ENCODE data around the gene SPON1. TPM values are rescaled to one million over a fixed set of nuclear protein-coding genes. Genes with fewer than 3 reads are reported as not detected.

The SPON1 gene
- total RNA-seq, 1 experiment from 2014 or later, result 0.20 TPM

- H2BK5ac ChIP-seq (ENCODE audit: insufficient read length, low read length), result no peak overlapping the region
- TF ChIP-seq CTCF (conservative IDR thresholded peaks at IDR 0.05), result no peak
- WGBS (ENCODE audit: extremely low coverage, insufficient read length, low lambda C conversion rate), result no CpG with 5 or more reads among the region's 3 CpGs
These were observed 35.5 kb upstream of the SPON1 start for GRCh38 chr11:13926981-13927380.

More at GRCh38 chr11:13926981-13927380, 35.5 kb upstream of the SPON1 start:
- Mint-ChIP-seq H3K27ac (no peak overlapping the region), H3K9me3 (no peaks in the 10 kb centered on the region), H3K4me1 (peaks cover 30 to 31% of the 10 kb centered on the region in 2 experiments), H3K36me3 (ENCODE audit: insufficient read depth in 1 of 3, low read depth in 3 of 3) (no peaks in the 10 kb centered on the region), H3K27me3 (ENCODE audit: low read depth) (no peaks in the 10 kb centered on the region; the same call in 1 of the 2 replicates), H3K4me3 (no peak overlapping the region)
- Histone ChIP-seq H3K9ac (ENCODE audit: extremely low read depth, insufficient read length, low read length) (no peak overlapping the region), H3T11ph (ENCODE audit: low read length) (no peak overlapping the region), H4K5ac (ENCODE audit: insufficient read length, low read depth, low read length) (no peak overlapping the region), H2BK12ac (ENCODE audit: insufficient read length, low read depth, low read length) (no peak overlapping the region), H3K79me2 (ENCODE audit: insufficient read depth, low read length) (no peaks in the 10 kb centered on the region), H2BK20ac (ENCODE audit: low read depth, low read length, poor library complexity, severe bottlenecking) (no peak overlapping the region), H3K4me2 (ENCODE audit: insufficient read depth, insufficient read length, low read length) (no peak overlapping the region), H2AFZ (ENCODE audit: low read length) (no peak overlapping the region), H3K56ac (ENCODE audit: insufficient read length, low read depth, low read length) (no peak overlapping the region), H4K91ac (ENCODE audit: insufficient read length, low read depth, low read length) (no peak overlapping the region), H3K4me1 (ENCODE audit: insufficient read depth, low read length) (peaks cover 15% of the 10 kb centered on the region), H3K27ac (ENCODE audit: insufficient read length, low read depth, low read length) (no peak overlapping the region), H3K14ac (ENCODE audit: insufficient read depth, low read length) (no peak overlapping the region), H4K20me1 (ENCODE audit: control insufficient read depth, insufficient read depth, insufficient read length) (no peaks in the 10 kb centered on the region), H4K8ac (replicated peaks; ENCODE audit: insufficient read length, low read depth, low read length) (no peak overlapping the region), H2BK15ac (ENCODE audit: low read depth, low read length) (no peak overlapping the region), H3K9me3 (ENCODE audit: control insufficient read depth, low read depth, low read length) (no peaks in the 10 kb centered on the region), H3K18ac (ENCODE audit: insufficient read length, low read depth, low read length) (no peak overlapping the region), H2BK120ac (ENCODE audit: low read depth, low read length, poor library complexity, severe bottlenecking) (no peak overlapping the region), H3K79me1 (ENCODE audit: insufficient read depth, low read depth, low read length, poor library complexity, severe bottlenecking) (no peaks in the 10 kb centered on the region), H3K27me3 (ENCODE audit: insufficient read depth, low read length) (no peaks in the 10 kb centered on the region), H2AK5ac (ENCODE audit: insufficient read length, low read length) (no peak overlapping the region), H3K4ac (ENCODE audit: low read depth, low read length) (no peak overlapping the region), H3K23ac (ENCODE audit: insufficient read length, low read depth, low read length) (no peak overlapping the region), H3K23me2 (ENCODE audit: insufficient read length, low read depth, low read length, poor library complexity, severe bottlenecking) (no peaks in the 10 kb centered on the region)
- DNase-seq, result no peak

All from H9 (cell line).